ENCODE measurements around the gene SETD5. TPM values are rescaled to one million over a fixed set of nuclear protein-coding genes. Genes with fewer than 3 reads are reported as not detected.

The SETD5 gene
- total RNA-seq, 1 donor from 2014 or later, result 198 TPM

GRCh38 chr3:9409981-9410854 lies 12.8 kb downstream of the SETD5 start:
- no peak overlapping the region for H2AFZ ChIP-seq (replicated peaks)
- peaks cover 100% of the 10 kb centered on the region for H3K79me2 ChIP-seq (ENCODE audit: low read depth)
- DNase-seq (ENCODE audit: low spot score), result no peak
- H3K4me2 ChIP-seq, result no peak overlapping the region
- no peak overlapping the region for H3K4me3 ChIP-seq
- TF ChIP-seq CTCF (IDR thresholded peaks at IDR 0.05) (no peak), EZH2 (IDR thresholded peaks at IDR 0.05) (no peak), EZH2phosphoT487 (IDR thresholded peaks at IDR 0.05) (no peak)
- H3K27me3 ChIP-seq, result no peaks in the 10 kb centered on the region
- H3K4me1 Mint-ChIP-seq, result no peaks in the 10 kb centered on the region
- H3K27me3 Mint-ChIP-seq (ENCODE audit: insufficient read depth, low read depth), result peaks cover 5% of the 10 kb centered on the region
- H3K36me3 Mint-ChIP-seq, result peaks cover 47% of the 10 kb centered on the region
- H3K9me3 ChIP-seq (ENCODE audit: low read depth), result no peaks in the 10 kb centered on the region
- H3F3A ChIP-seq (ENCODE audit: low read depth), result peaks cover 20% of the 10 kb centered on the region
- no peak overlapping the region for H3K9ac ChIP-seq
- peaks cover 4% of the 10 kb centered on the region for H3K4me1 ChIP-seq
- no peak overlapping the region for H3K4me3 Mint-ChIP-seq
- H3K27ac ChIP-seq, result no peak overlapping the region
- peaks cover 19% of the 10 kb centered on the region for H3K36me3 ChIP-seq
- no peak overlapping the region for H3K27ac Mint-ChIP-seq
- H3K9me3 Mint-ChIP-seq, result peaks cover 39% of the 10 kb centered on the region
- peaks cover 88% of the 10 kb centered on the region for H4K20me1 ChIP-seq (ENCODE audit: low read depth)

- TF ChIP-seq EZH2 (IDR thresholded peaks at IDR 0.05), result no peak
- TF ChIP-seq CTCF (IDR thresholded peaks at IDR 0.05), result no peak
- no peak for TF ChIP-seq EZH2phosphoT487 (IDR thresholded peaks at IDR 0.05)
- Histone ChIP-seq H3K79me2 (ENCODE audit: low read depth) (peaks cover 100% of the 10 kb centered on the region), H3K36me3 (peaks cover 19% of the 10 kb centered on the region), H3K27me3 (no peaks in the 10 kb centered on the region), H3K9ac (no peak overlapping the region), H3K4me1 (no peaks in the 10 kb centered on the region), H3F3A (ENCODE audit: low read depth) (peaks cover 12% of the 10 kb centered on the region), H2AFZ (replicated peaks) (no peak overlapping the region), H3K9me3 (ENCODE audit: low read depth) (no peaks in the 10 kb centered on the region), H3K4me2 (no peak overlapping the region), H3K4me3 (no peak overlapping the region), H4K20me1 (ENCODE audit: low read depth) (peaks cover 91% of the 10 kb centered on the region), H3K27ac (no peak overlapping the region)
- peaks cover 47% of the 10 kb centered on the region for H3K36me3 Mint-ChIP-seq
- H3K9me3 Mint-ChIP-seq, result peaks cover 39% of the 10 kb centered on the region
- peaks cover 5% of the 10 kb centered on the region for H3K27me3 Mint-ChIP-seq (ENCODE audit: insufficient read depth, low read depth)
- H3K27ac Mint-ChIP-seq, result no peak overlapping the region
- H3K4me1 Mint-ChIP-seq, result no peaks in the 10 kb centered on the region
- H3K4me3 Mint-ChIP-seq, result no peak overlapping the region
- no peak for DNase-seq (ENCODE audit: low spot score)
These were observed 13.9 kb downstream of the SETD5 start for GRCh38 chr3:9411302-9411701.

GRCh38 chr3:9412293-9412692 lies 14.9 kb downstream of the SETD5 start:
- H3F3A ChIP-seq (ENCODE audit: low read depth), result peaks cover 10% of the 10 kb centered on the region
- Mint-ChIP-seq H3K27ac (no peak overlapping the region), H3K9me3 (peaks cover 32% of the 10 kb centered on the region), H3K4me3 (no peak overlapping the region), H3K4me1 (no peaks in the 10 kb centered on the region), H3K36me3 (peaks cover 43% of the 10 kb centered on the region), H3K27me3 (ENCODE audit: insufficient read depth, low read depth) (peaks cover 3% of the 10 kb centered on the region)
- H2AFZ ChIP-seq (replicated peaks), result no peak overlapping the region
- DNase-seq (ENCODE audit: low spot score), result no peak
- TF ChIP-seq EZH2 (IDR thresholded peaks at IDR 0.05), result no peak
- TF ChIP-seq EZH2phosphoT487 (IDR thresholded peaks at IDR 0.05), result no peak
- TF ChIP-seq CTCF (IDR thresholded peaks at IDR 0.05), result no peak
- peaks cover 94% of the 10 kb centered on the region for H4K20me1 ChIP-seq (ENCODE audit: low read depth)
- H3K27ac ChIP-seq, result no peak overlapping the region
- H3K9ac ChIP-seq, result no peak overlapping the region
- H3K4me3 ChIP-seq, result no peak overlapping the region
- H3K9me3 ChIP-seq (ENCODE audit: low read depth), result no peaks in the 10 kb centered on the region
- no peak overlapping the region for H3K4me2 ChIP-seq
- H3K4me1 ChIP-seq, result no peaks in the 10 kb centered on the region
- peaks cover 100% of the 10 kb centered on the region for H3K79me2 ChIP-seq (ENCODE audit: low read depth)
- peaks cover 19% of the 10 kb centered on the region for H3K36me3 ChIP-seq
- H3K27me3 ChIP-seq, result no peaks in the 10 kb centered on the region

All from neural progenitor cell (in vitro differentiated cells).